ENCODE results near the gene FH. TPM values are rescaled to one million over a fixed set of nuclear protein-coding genes. Genes with fewer than 3 reads are reported as not detected.

FH gene
- 37.6 TPM for total RNA-seq

GRCh38 chr1:241519308-241520079, at the start of gene FH:
Gene FH (minus strand): TSS chr1:241519755. CDS start chr1:241519722, 33 bp downstream.
- ATAC-seq (peak; percentile 100), DNase-seq (ENCODE audit: low spot score) (peak; percentile 97)
- intact Hi-C loops (cut with DNase I) = no loop called here

GRCh38 chr1:241560849-241561187, 41.3 kb upstream of the FH start:
- ATAC-seq = no peak
- no peak for DNase-seq (ENCODE audit: low spot score)
- intact Hi-C loops (cut with DNase I) = no loop called here

- no peak for DNase-seq (ENCODE audit: low spot score)
- intact Hi-C loops (cut with DNase I) = no loop called here
- no peak for ATAC-seq
These were observed 40.7 kb upstream of the FH start for GRCh38 chr1:241560146-241560848.

GRCh38 chr1:241557551-241558193, 38.1 kb upstream of the FH start:
- DNase-seq (ENCODE audit: low spot score) (no peak), ATAC-seq (no peak)
- intact Hi-C loops (cut with DNase I) = no loop called here

GRCh38 chr1:241557031-241557430, 37.5 kb upstream of the FH start:
- intact Hi-C loops (cut with DNase I) = no loop called here
- DNase-seq (ENCODE audit: low spot score) = no peak
- no peak for ATAC-seq

GRCh38 chr1:241555526-241555925, 36.0 kb upstream of the FH start:
- DNase-seq (ENCODE audit: low spot score) = no peak
- ATAC-seq = no peak
- intact Hi-C loops (cut with DNase I) = no loop called here

- intact Hi-C loops (cut with DNase I) = no loop called here
- DNase-seq (ENCODE audit: low spot score) = no peak
- no peak for ATAC-seq
These were observed 34.5 kb upstream of the FH start for GRCh38 chr1:241553886-241554592.

- ATAC-seq (peak; percentile 87), DNase-seq (ENCODE audit: low spot score) (peak; percentile 62)
- intact Hi-C loops (cut with DNase I) = no loop called here
These were observed 32.4 kb upstream of the FH start for GRCh38 chr1:241551759-241552638.

- ATAC-seq = no peak
- intact Hi-C loops (cut with DNase I) = no loop called here
- DNase-seq (ENCODE audit: low spot score) = no peak
These were observed 30.8 kb upstream of the FH start for GRCh38 chr1:241550318-241550717.

GRCh38 chr1:241548008-241548407, 28.5 kb upstream of the FH start:
- no peak for ATAC-seq
- DNase-seq (ENCODE audit: low spot score) = no peak
- intact Hi-C loops (cut with DNase I) = no loop called here

- DNase-seq (ENCODE audit: low spot score) (no peak), ATAC-seq (no peak)
- intact Hi-C loops (cut with DNase I) = no loop called here
These were observed 22.8 kb upstream of the FH start for GRCh38 chr1:241542199-241542907.

- DNase-seq (ENCODE audit: low spot score) (no peak), ATAC-seq (no peak)
- intact Hi-C loops (cut with DNase I) = no loop called here
These were observed 17.4 kb upstream of the FH start for GRCh38 chr1:241536969-241537368.

GRCh38 chr1:241536304-241536703, 16.7 kb upstream of the FH start:
- DNase-seq (ENCODE audit: low spot score) = no peak
- intact Hi-C loops (cut with DNase I) = no loop called here

GRCh38 chr1:241533326-241534115, 14.0 kb upstream of the FH start:
- DNase-seq (ENCODE audit: low spot score) (no peak), ATAC-seq (no peak)
- intact Hi-C loops (cut with DNase I) = no loop called here

More at GRCh38 chr1:241536304-241536703, 16.7 kb upstream of the FH start:
- no peak for ATAC-seq

GRCh38 chr1:241532864-241533263, 13.3 kb upstream of the FH start:
- ATAC-seq = no peak
- intact Hi-C loops (cut with DNase I) = no loop called here
- DNase-seq (ENCODE audit: low spot score) = no peak

- DNase-seq (ENCODE audit: low spot score) = no peak
These were observed 12.6 kb upstream of the FH start, which contains the start of gene KMO for GRCh38 chr1:241532162-241532531. Gene KMO (plus strand): TSS chr1:241532378. CDS start chr1:241532445, 67 bp downstream.

More at GRCh38 chr1:241532162-241532531, 12.6 kb upstream of the FH start, which contains the start of gene KMO:
- intact Hi-C loops (cut with DNase I) = no loop called here
- peak; percentile 38 for ATAC-seq
